Heart left ventricle (tissue), 13 donors: ENCODE data around the gene TP53.

Source experiments
- POLR2A ChIP-seq, 2 donors: fragments of 450-650 bp; IDR thresholded peaks; one replicate each; pipeline ENCODE4 v1.6.1; 2017; ENCODE audit warnings: antibody characterized with exemption in 2 of 2, mild to moderate bottlenecking in 2 of 2, moderate library complexity in 2 of 2
- TF ChIP-seq, protein P1 (sequence below), 12 donors: fragments of 200-600 bp; sonication (generic) in 4 of 12; IDR thresholded peaks; one replicate each; pipeline versions ENCODE4 v1.5.0 to v1.8.0; 2018 to 2022; ENCODE audit warnings: antibody characterized with exemption in 12 of 12, mild to moderate bottlenecking in 5 of 12
- donor health status: ischemic (EF 13 %, LVEDD 7.1; RV severe dilation, severe dysfunction).
- donor health status: DM: no; HTN: yes; CAD: no.
- donor health status: DM: no; HTN: no; CAD: no.
- donor health status: ischemic (EF 25% LVEDD 6.9; RV normal size, moderate dysfunction).
- donor health status: ischemic (EF 25% LVEDD 5.7; RV mildly dilated, moderate dysfunction).
- donor health status: ischemic (EF 35%, LVEDD 5.7; RV mildly dilated, moderate dysfunction).
- donor health status: nonischemic (EF 11% LVEDD 7.7; RV severe dilation, severe dysfunction).
- donor health status: DM: yes; HTN: yes; CAD: no.
- donor health status: PGD.
- donor health status: ischemic (EF 29% LVEDD 5.4; RV normal size, mild dysfunction).
- donor health status: nonischemic (EF 23%, LVEDD 6.1; RV moderate dilation, normal function).

DNA sequence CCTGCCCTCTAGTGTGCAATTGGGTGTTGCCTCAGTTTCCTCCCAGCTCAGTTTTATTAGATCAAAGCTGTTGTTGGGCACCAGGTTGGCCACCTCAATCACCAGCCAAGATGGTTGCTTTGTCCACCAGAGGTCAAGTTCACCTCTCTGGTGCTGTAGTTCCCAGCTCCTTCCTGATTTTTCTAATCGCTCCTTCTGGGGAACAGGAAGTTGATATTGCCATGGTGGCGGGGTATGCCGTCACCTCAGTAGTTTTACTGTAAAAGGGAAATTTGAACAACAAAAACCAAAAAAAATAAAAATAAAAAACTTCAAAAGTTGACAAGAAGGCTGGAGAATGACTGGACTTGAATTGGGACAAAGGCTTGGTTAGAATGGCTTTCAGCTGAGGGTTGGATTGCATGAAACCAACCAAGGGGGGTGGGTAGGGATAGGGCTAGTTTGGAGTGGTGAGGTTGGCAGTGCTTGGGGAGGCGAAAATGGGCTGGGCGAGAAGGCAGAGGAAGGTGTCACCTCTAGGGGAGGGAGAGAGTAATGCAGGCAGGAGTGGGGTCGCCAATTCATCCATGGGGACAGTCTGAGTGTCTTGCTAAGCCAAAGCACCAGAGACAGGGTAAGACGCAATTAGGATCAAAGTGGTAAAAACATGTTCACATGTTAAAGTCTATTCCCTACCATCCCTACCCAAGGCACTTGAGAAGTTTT lies 23.9 kb upstream of the TP53 start:
- TF ChIP-seq, protein P1, sequence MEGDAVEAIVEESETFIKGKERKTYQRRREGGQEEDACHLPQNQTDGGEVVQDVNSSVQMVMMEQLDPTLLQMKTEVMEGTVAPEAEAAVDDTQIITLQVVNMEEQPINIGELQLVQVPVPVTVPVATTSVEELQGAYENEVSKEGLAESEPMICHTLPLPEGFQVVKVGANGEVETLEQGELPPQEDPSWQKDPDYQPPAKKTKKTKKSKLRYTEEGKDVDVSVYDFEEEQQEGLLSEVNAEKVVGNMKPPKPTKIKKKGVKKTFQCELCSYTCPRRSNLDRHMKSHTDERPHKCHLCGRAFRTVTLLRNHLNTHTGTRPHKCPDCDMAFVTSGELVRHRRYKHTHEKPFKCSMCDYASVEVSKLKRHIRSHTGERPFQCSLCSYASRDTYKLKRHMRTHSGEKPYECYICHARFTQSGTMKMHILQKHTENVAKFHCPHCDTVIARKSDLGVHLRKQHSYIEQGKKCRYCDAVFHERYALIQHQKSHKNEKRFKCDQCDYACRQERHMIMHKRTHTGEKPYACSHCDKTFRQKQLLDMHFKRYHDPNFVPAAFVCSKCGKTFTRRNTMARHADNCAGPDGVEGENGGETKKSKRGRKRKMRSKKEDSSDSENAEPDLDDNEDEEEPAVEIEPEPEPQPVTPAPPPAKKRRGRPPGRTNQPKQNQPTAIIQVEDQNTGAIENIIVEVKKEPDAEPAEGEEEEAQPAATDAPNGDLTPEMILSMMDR (IDR thresholded peaks at IDR 0.05), result no peak
- no peak for TF ChIP-seq POLR2A (IDR thresholded peaks at IDR 0.05)
